PC-9 (cell line): Measurements from ENCODE around the gene DOCK1. TPM values are rescaled to one million over a fixed set of nuclear protein-coding genes. Genes with fewer than 3 reads are reported as not detected.
A peak's percentile ranks its signal among the peaks of the same experiment; 100 is the strongest.
"Not testable (repeated sequence)": the region's sequence is repeated elsewhere in the genome, so short reads cannot be mapped to it uniquely, and the experiment has no call there.

ENCODE experiments used
- BruUV-seq: library from RNA; stranded (reverse); fragments of 400-500 nt; replicated peaks from 2 replicates; lab custom pipeline; 2021; lab: Mats Ljungman, UMichigan
- CTCF ChIA-PET: fragments of 300-600 bp; sonication (Branson Sonifier 250); formaldehyde crosslinking; loops from one replicate; lab custom pipeline; 2022; ENCODE audit warnings: antibody characterized with exemption; lab: Charles Lee
- POLR2A ChIA-PET: fragments of 300-600 bp; sonication (Branson Sonifier 250); formaldehyde crosslinking; loops from one replicate; lab custom pipeline; 2022; ENCODE audit warnings: antibody characterized with exemption; ENCODE audit not compliant: unreplicated experiment; lab: Charles Lee
- DNase-seq, 2 experiments: peaks; one replicate each; pipeline versions ENCODE4 v3.0.0 to v3.0.0-alpha.2; 2015 to 2022; ENCODE audit warnings: mixed read lengths in 1 of 2
- H2AFZ ChIP-seq: fragments of 200-600 bp; sonication (generic); 2 replicates; pipeline ENCODE4 v1.8.1; 2017; ENCODE audit warnings: antibody characterized with exemption
- H3F3A ChIP-seq: fragments of 200-600 bp; sonication (generic); 2 replicates; pipeline ENCODE4 v1.8.1; 2017; ENCODE audit warnings: antibody characterized with exemption, mild to moderate bottlenecking, low read depth; ENCODE audit not compliant: insufficient read depth
- H3K27ac ChIP-seq: fragments of 200-600 bp; sonication (generic); 2 replicates; pipeline ENCODE4 v1.6.1; 2016; ENCODE audit warnings: mixed run types
- H3K27me3 ChIP-seq: fragments of 200-600 bp; sonication (generic); 2 replicates; pipeline ENCODE4 v1.6.1; 2016; ENCODE audit warnings: low read depth, mixed run types; ENCODE audit not compliant: insufficient read depth
- H3K36me3 ChIP-seq: fragments of 200-600 bp; sonication (generic); 2 replicates; pipeline ENCODE4 v1.6.1; 2016; ENCODE audit warnings: low read depth, mixed run types
- H3K4me1 ChIP-seq: fragments of 200-600 bp; sonication (generic); replicated peaks from 2 replicates; pipeline ENCODE4 v1.6.1; 2016; ENCODE audit warnings: mixed run types; ENCODE audit not compliant: insufficient read depth
- H3K4me2 ChIP-seq: fragments of 200-600 bp; sonication (generic); 2 replicates; pipeline ENCODE4 v1.6.1; 2017; ENCODE audit warnings: mixed run types
- H3K4me3 ChIP-seq: fragments of 200-600 bp; sonication (generic); 2 replicates; pipeline ENCODE4 v1.6.1; 2016; ENCODE audit warnings: mixed run types
- H3K79me2 ChIP-seq: fragments of 200-600 bp; sonication (generic); 2 replicates; pipeline ENCODE4 v1.6.1; 2017; ENCODE audit warnings: low read depth, mixed run types
- H3K9me2 ChIP-seq: fragments of 200-600 bp; sonication (generic); 2 replicates; pipeline ENCODE4 v1.8.1; 2017; ENCODE audit warnings: mild to moderate bottlenecking; ENCODE audit not compliant: insufficient read depth
- H3K9me3 ChIP-seq: fragments of 200-600 bp; sonication (generic); 2 replicates; pipeline ENCODE4 v1.8.1; 2016; ENCODE audit warnings: low read depth; ENCODE audit not compliant: insufficient read depth
- H4K20me1 ChIP-seq: fragments of 200-600 bp; sonication (generic); 2 replicates; pipeline ENCODE4 v1.8.1; 2017; ENCODE audit not compliant: insufficient read depth
- EZH2 ChIP-seq: fragments of 200-600 bp; sonication (generic); IDR thresholded peaks from 2 replicates; pipeline ENCODE4 v1.8.0; 2017; ENCODE audit warnings: antibody characterized with exemption, low read depth
- intact Hi-C: fragments of 100-400 bp; cut with micrococcal nuclease; formaldehyde crosslinking; loops from one replicate; pipeline ENCODE4 v1.10.0; 2022; ENCODE audit not compliant: unreplicated experiment
- total RNA-seq: library from RNA; stranded (reverse); gene quantifications from 2 replicates; pipeline ENCODE4 v1.2.3, GENCODE V29; 2021
- TF ChIP-seq, protein P1 (sequence below): fragments of 200-600 bp; sonication (generic); conservative IDR thresholded peaks from 2 replicates; pipeline ENCODE4 v1.6.1; 2017; ENCODE audit warnings: mixed run types, antibody characterized with exemption, mild to moderate bottlenecking, moderate library complexity

Gene DOCK1
- total RNA-seq, 1 experiment from 2014 or later = 24.8 TPM

DNA sequence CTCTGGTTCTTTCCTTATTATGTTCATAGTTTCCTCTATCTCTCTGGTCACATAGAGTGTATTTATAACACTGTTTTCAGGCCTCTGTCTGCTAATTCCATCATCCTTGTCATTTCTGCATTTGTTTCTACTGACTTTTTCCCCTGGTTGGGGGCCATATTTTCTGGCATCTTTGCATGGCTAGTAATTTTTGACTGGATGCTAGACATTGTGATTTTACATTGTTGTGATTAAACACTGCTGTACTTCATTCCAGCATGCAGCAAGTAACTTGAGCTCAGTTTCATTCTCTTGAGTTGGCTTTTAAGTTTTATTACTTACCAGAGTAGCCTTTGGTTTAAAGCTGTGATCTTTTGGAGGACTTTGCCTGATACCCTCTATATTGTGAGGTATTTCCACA is 6.8 kb upstream of the DOCK1 start:
- TF ChIP-seq, protein P1, sequence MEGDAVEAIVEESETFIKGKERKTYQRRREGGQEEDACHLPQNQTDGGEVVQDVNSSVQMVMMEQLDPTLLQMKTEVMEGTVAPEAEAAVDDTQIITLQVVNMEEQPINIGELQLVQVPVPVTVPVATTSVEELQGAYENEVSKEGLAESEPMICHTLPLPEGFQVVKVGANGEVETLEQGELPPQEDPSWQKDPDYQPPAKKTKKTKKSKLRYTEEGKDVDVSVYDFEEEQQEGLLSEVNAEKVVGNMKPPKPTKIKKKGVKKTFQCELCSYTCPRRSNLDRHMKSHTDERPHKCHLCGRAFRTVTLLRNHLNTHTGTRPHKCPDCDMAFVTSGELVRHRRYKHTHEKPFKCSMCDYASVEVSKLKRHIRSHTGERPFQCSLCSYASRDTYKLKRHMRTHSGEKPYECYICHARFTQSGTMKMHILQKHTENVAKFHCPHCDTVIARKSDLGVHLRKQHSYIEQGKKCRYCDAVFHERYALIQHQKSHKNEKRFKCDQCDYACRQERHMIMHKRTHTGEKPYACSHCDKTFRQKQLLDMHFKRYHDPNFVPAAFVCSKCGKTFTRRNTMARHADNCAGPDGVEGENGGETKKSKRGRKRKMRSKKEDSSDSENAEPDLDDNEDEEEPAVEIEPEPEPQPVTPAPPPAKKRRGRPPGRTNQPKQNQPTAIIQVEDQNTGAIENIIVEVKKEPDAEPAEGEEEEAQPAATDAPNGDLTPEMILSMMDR = no peak
- no peak for TF ChIP-seq EZH2
- Histone ChIP-seq H3F3A (peaks cover 11% of the 10 kb centered on the region), H3K9me3 (no peaks in the 10 kb centered on the region), H3K4me3 (no peak overlapping the region), H3K9me2 (no peaks in the 10 kb centered on the region), H3K4me1 (peaks cover 19% of the 10 kb centered on the region), H4K20me1 (no peaks in the 10 kb centered on the region), H3K27ac (no peak overlapping the region), H3K79me2 (no peaks in the 10 kb centered on the region), H3K27me3 (no peaks in the 10 kb centered on the region), H2AFZ (no peak overlapping the region), H3K4me2 (no peak overlapping the region), H3K36me3 (no peaks in the 10 kb centered on the region)
- intact Hi-C loops = no loop called here
- no peak for DNase-seq
- POLR2A ChIA-PET = no interaction called here
- CTCF ChIA-PET = no interaction called here
- BruUV-seq = no TSS peak

DNA sequence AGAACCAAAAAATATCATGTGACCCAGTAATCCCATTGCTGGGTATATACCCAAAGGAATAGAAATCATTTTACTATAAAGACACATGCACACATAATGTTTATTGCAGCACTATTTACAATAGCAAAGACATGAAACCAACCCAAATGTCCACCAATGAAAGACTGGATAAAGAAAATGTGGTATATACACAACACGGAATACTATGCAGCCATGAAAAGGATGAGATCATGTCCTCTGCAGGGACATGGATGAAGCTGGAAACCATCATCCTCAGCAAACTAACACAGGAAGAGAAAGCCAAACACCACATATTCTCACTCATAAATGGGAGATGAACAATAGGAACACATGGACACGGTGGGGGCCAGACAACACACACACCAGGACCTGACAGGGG is 5.7 kb upstream of the DOCK1 start:
- H3K36me3 ChIP-seq, H3K4me3 ChIP-seq, H3K4me2 ChIP-seq, CTCF ChIA-PET, H3K9me2 ChIP-seq, H3K79me2 ChIP-seq, H2AFZ ChIP-seq, H4K20me1 ChIP-seq, H3K27me3 ChIP-seq, POLR2A ChIA-PET, H3K27ac ChIP-seq, DNase-seq, BruUV-seq, intact Hi-C loops, H3K9me3 ChIP-seq: not testable (repeated sequence)
- peaks cover 11% of the 10 kb centered on the region for H3F3A ChIP-seq
- peaks cover 25% of the 10 kb centered on the region for H3K4me1 ChIP-seq

DNA sequence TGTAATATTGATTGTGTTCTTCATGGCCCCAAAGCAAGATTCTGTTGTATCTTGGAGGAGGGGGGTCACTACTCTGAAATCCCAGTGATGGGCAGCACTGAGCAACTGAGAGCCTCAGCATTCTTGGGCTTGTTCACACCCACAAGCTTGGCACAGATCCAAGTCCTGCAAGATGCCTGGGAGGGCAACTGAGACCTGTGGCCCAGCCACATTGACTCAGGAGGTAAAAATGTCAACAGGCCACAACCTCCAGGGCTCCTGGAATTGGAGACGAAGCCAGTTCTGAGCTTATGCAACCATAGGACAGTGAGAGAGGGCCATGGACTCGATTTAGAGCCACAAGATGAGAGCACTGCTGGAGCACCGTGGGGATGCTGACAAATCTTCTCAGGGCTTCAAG is 3.1 kb upstream of the DOCK1 start:
- peak; percentile 82 to 92 for DNase-seq
- Histone ChIP-seq H3K4me3 (no peak overlapping the region), H3K9me3 (no peaks in the 10 kb centered on the region), H4K20me1 (no peaks in the 10 kb centered on the region), H3F3A (peaks cover 11% of the 10 kb centered on the region), H3K36me3 (no peaks in the 10 kb centered on the region), H2AFZ (no peak overlapping the region), H3K27ac (peak overlapping the region; percentile 65), H3K4me2 (peak overlapping the region; percentile 44), H3K4me1 (peaks cover 27% of the 10 kb centered on the region), H3K79me2 (no peaks in the 10 kb centered on the region), H3K27me3 (no peaks in the 10 kb centered on the region), H3K9me2 (no peaks in the 10 kb centered on the region)
- intact Hi-C loops = loop anchor here (2.0 to 10.0 kb wide), 4 partner anchors 111 to 1027 kb away; no protein-coding TSS in a partner anchor
- ChIA-PET CTCF (no interaction called here), POLR2A (no interaction called here)
- no TSS peak for BruUV-seq
- TF ChIP-seq, protein P1 = 0 out of 2 replicates have a peak, but pooled peaks have one; percentile 49
- TF ChIP-seq EZH2 = no peak
